NT2/D1 (cell line): Measurements from ENCODE around the gene CHRNB1.

Source experiments
- SUZ12 ChIP-seq: IDR thresholded peaks from 2 replicates; pipeline ENCODE4 v1.6.1; 2011; ENCODE audit not compliant: insufficient read length, insufficient read depth; ENCODE audit errors: extremely low read depth
- YY1 ChIP-seq: IDR thresholded peaks from 2 replicates; pipeline ENCODE4 v1.6.1; 2011; ENCODE audit not compliant: insufficient read length, insufficient read depth

- TF ChIP-seq SUZ12 (no peak), YY1 (no peak)
Measured at GRCh38 chr17:7497636-7498035, 52.8 kb downstream of the CHRNB1 start.
